GM12878 (cell line): Measurements from ENCODE around the gene KHK.
"Not testable (repeated sequence)": the region's sequence is repeated elsewhere in the genome, so short reads cannot be mapped to it uniquely, and the experiment has no call there.

ENCODE experiments used
- BHLHE40 ChIP-seq, 2 experiments: fragments of 450-650 bp in 1 of 2; IDR thresholded peaks; 2 replicates each; pipeline ENCODE4 v1.6.1; 2011 to 2017; ENCODE audit warnings: low read depth in 2 of 2, borderline replicate concordance in 1 of 2, improper control_type of control experiment in 1 of 2, low read length in 1 of 2, mild to moderate bottlenecking in 1 of 2
- CEBPB ChIP-seq, 2 experiments: fragments of 150-350 bp in 1 of 2; IDR thresholded peaks; 2 replicates each; pipeline ENCODE4 v1.6.1; 2012 to 2014; ENCODE audit warnings: low read depth in 2 of 2, low read length in 2 of 2, borderline replicate concordance in 1 of 2, inconsistent platforms in 1 of 2
- POLR2A ChIP-seq: IDR thresholded peaks from 2 replicates; pipeline ENCODE4 v1.6.1; 2011; ENCODE audit warnings: low read depth, mild to moderate bottlenecking, low read length
- POLR2AphosphoS5 ChIP-seq: IDR thresholded peaks from 2 replicates; pipeline ENCODE4 v1.6.1; 2011; ENCODE audit warnings: mild to moderate bottlenecking, low read length, inconsistent platforms
- SPI1 ChIP-seq: IDR thresholded peaks from 2 replicates; pipeline ENCODE4 v1.6.1; 2011; ENCODE audit warnings: low read depth, mild to moderate bottlenecking, low read length, moderate library complexity, borderline replicate concordance; ENCODE audit not compliant: insufficient read depth
- ZNF384 ChIP-seq: IDR thresholded peaks from 2 replicates; pipeline ENCODE4 v1.6.1; 2012; ENCODE audit warnings: low read depth, mild to moderate bottlenecking, low read length, improper control_type of control experiment, borderline replicate concordance
- TF ChIP-seq, protein P1 (sequence below), 3 experiments: IDR thresholded peaks in 2 of 3; conservative IDR thresholded peaks in 1 of 3; 2 replicates each; pipeline ENCODE4 v1.5.1; 2011; ENCODE audit warnings: low read depth in 3 of 3, low read length in 3 of 3, mild to moderate bottlenecking in 3 of 3, control low read depth in 2 of 3, moderate library complexity in 2 of 3, inconsistent platforms in 1 of 3, mixed read lengths in 1 of 3; ENCODE audit not compliant: control insufficient read depth in 2 of 3, insufficient read depth in 1 of 3; ENCODE audit errors: extremely low read depth in 1 of 3
- TF ChIP-seq, protein P2 (sequence below): IDR thresholded peaks from 2 replicates; pipeline ENCODE4 v1.6.1; 2012; ENCODE audit warnings: low read depth, low read length, improper control_type of control experiment
- TF ChIP-seq, protein P3 (sequence below): IDR thresholded peaks from 2 replicates; pipeline ENCODE4 v1.6.1; 2011; ENCODE audit warnings: low read depth, low read length, improper control_type of control experiment, borderline replicate concordance

DNA sequence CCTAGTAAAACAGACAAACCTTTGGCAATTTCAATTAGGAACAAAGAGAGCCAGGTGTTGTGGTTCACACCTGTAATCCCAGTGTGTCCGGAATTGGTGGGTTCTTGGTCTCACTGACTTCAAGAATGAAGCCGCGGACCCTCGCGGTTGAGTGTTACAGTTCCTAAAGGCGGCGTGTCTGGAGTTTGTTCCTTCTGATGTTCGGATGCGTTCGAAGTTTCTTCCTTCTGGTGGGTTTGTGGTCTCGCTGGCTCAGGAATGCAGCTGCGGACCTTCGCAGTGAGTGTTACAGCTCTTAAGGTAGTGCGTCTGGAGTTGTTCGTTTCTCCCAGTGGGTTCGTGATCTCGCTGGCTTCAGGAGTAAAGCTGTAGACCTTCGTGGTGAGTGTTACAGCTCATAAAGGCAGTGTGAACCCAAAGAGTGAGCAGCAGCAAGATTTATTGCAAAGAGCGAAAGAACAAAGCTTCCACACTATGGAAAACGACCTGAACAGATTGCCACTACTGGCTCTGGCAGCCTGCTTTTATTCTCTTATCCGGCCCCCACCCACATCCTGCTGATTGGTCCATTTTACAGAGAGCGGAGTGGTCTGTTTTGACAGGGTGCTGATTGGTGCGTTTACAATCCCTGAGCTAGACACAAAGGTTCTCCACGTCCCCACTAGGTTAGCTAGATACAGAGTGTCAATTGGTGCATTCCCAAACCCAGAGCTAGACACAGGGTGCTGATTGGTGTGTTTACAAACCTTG is 24.2 kb downstream of the KHK start:
- TF ChIP-seq, protein P1, sequence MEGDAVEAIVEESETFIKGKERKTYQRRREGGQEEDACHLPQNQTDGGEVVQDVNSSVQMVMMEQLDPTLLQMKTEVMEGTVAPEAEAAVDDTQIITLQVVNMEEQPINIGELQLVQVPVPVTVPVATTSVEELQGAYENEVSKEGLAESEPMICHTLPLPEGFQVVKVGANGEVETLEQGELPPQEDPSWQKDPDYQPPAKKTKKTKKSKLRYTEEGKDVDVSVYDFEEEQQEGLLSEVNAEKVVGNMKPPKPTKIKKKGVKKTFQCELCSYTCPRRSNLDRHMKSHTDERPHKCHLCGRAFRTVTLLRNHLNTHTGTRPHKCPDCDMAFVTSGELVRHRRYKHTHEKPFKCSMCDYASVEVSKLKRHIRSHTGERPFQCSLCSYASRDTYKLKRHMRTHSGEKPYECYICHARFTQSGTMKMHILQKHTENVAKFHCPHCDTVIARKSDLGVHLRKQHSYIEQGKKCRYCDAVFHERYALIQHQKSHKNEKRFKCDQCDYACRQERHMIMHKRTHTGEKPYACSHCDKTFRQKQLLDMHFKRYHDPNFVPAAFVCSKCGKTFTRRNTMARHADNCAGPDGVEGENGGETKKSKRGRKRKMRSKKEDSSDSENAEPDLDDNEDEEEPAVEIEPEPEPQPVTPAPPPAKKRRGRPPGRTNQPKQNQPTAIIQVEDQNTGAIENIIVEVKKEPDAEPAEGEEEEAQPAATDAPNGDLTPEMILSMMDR (IDR thresholded peaks at IDR 0.05 in 2 of 3, conservative IDR thresholded peaks at IDR 0.05 in 1 of 3; ENCODE audit: control insufficient read depth in 2 of 3, extremely low read depth in 1 of 3, insufficient read depth in 1 of 3, low read depth in 3 of 3, low read length in 3 of 3): not testable (repeated sequence)
- not testable (repeated sequence) for TF ChIP-seq ZNF384; CEBPB (IDR thresholded peaks at IDR 0.05; ENCODE audit: borderline replicate concordance in 1 of 2, low read depth in 2 of 2, low read length in 2 of 2); POLR2AphosphoS5; POLR2A; SPI1; BHLHE40 (IDR thresholded peaks at IDR 0.05; ENCODE audit: borderline replicate concordance in 1 of 2, low read depth in 2 of 2, low read length in 1 of 2)
- TF ChIP-seq, protein P2, sequence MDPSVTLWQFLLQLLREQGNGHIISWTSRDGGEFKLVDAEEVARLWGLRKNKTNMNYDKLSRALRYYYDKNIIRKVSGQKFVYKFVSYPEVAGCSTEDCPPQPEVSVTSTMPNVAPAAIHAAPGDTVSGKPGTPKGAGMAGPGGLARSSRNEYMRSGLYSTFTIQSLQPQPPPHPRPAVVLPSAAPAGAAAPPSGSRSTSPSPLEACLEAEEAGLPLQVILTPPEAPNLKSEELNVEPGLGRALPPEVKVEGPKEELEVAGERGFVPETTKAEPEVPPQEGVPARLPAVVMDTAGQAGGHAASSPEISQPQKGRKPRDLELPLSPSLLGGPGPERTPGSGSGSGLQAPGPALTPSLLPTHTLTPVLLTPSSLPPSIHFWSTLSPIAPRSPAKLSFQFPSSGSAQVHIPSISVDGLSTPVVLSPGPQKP: not testable (repeated sequence)
- TF ChIP-seq, protein P3, sequence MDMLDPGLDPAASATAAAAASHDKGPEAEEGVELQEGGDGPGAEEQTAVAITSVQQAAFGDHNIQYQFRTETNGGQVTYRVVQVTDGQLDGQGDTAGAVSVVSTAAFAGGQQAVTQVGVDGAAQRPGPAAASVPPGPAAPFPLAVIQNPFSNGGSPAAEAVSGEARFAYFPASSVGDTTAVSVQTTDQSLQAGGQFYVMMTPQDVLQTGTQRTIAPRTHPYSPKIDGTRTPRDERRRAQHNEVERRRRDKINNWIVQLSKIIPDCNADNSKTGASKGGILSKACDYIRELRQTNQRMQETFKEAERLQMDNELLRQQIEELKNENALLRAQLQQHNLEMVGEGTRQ: not testable (repeated sequence)
